ENCODE results near the gene GALNT7. TPM values are rescaled to one million over a fixed set of nuclear protein-coding genes. Genes with fewer than 3 reads are reported as not detected.

Gene GALNT7
- total RNA-seq, 1 donor from 2014 or later, result 26.0 TPM

GRCh38 chr4:173152104-173152503, 16.5 kb upstream of the GALNT7 start:
- DNase-seq (ENCODE audit: low spot score), result no peak
- peaks cover 3% of the 10 kb centered on the region for H3K36me3 Mint-ChIP-seq (ENCODE audit: low read depth)
- no peak overlapping the region for H3K27ac Mint-ChIP-seq (ENCODE audit: unreplicated experiment)
- TF ChIP-seq CTCF (IDR thresholded peaks at IDR 0.05), result no peak
- H3K9me3 Mint-ChIP-seq (ENCODE audit: low read depth), result no peaks in the 10 kb centered on the region
- H3K4me3 Mint-ChIP-seq (ENCODE audit: unreplicated experiment), result no peak overlapping the region
- H3K4me1 Mint-ChIP-seq (ENCODE audit: low read depth), result no peaks in the 10 kb centered on the region
- H3K27me3 Mint-ChIP-seq (ENCODE audit: low read depth), result no peaks in the 10 kb centered on the region

GRCh38 chr4:173153445-173153844, 15.2 kb upstream of the GALNT7 start:
- peaks cover 3% of the 10 kb centered on the region for H3K36me3 Mint-ChIP-seq (ENCODE audit: low read depth)
- H3K4me1 Mint-ChIP-seq (ENCODE audit: low read depth), result no peaks in the 10 kb centered on the region
- H3K27me3 Mint-ChIP-seq (ENCODE audit: low read depth), result no peaks in the 10 kb centered on the region
- no peak overlapping the region for H3K4me3 Mint-ChIP-seq (ENCODE audit: unreplicated experiment)
- no peaks in the 10 kb centered on the region for H3K9me3 Mint-ChIP-seq (ENCODE audit: low read depth)
- no peak for TF ChIP-seq CTCF (IDR thresholded peaks at IDR 0.05)
- no peak for DNase-seq (ENCODE audit: low spot score)
- no peak overlapping the region for H3K27ac Mint-ChIP-seq (ENCODE audit: unreplicated experiment)

GRCh38 chr4:173159791-173160190, 8.8 kb upstream of the GALNT7 start:
- Mint-ChIP-seq H3K9me3 (ENCODE audit: low read depth) (no peaks in the 10 kb centered on the region), H3K27me3 (ENCODE audit: low read depth) (no peaks in the 10 kb centered on the region), H3K4me1 (ENCODE audit: low read depth) (peaks cover 9% of the 10 kb centered on the region), H3K36me3 (ENCODE audit: low read depth) (peaks cover 3% of the 10 kb centered on the region), H3K4me3 (ENCODE audit: unreplicated experiment) (no peak overlapping the region), H3K27ac (ENCODE audit: unreplicated experiment) (peak overlapping the region; percentile 3)
- DNase-seq (ENCODE audit: low spot score), result no peak
- TF ChIP-seq CTCF (IDR thresholded peaks at IDR 0.05), result no peak

- no peaks in the 10 kb centered on the region for H3K27me3 Mint-ChIP-seq (ENCODE audit: low read depth)
- peaks cover 3% of the 10 kb centered on the region for H3K36me3 Mint-ChIP-seq (ENCODE audit: low read depth)
- H3K9me3 Mint-ChIP-seq (ENCODE audit: low read depth), result no peaks in the 10 kb centered on the region
- no peak overlapping the region for H3K27ac Mint-ChIP-seq (ENCODE audit: unreplicated experiment)
- DNase-seq (ENCODE audit: low spot score), result no peak
- TF ChIP-seq CTCF (IDR thresholded peaks at IDR 0.05), result no peak
- H3K4me1 Mint-ChIP-seq (ENCODE audit: low read depth), result peaks cover 9% of the 10 kb centered on the region
- no peak overlapping the region for H3K4me3 Mint-ChIP-seq (ENCODE audit: unreplicated experiment)
These were observed 7.7 kb upstream of the GALNT7 start for GRCh38 chr4:173160871-173161270.

GRCh38 chr4:173161311-173161710, 7.3 kb upstream of the GALNT7 start:
- H3K27ac Mint-ChIP-seq (ENCODE audit: unreplicated experiment), result no peak overlapping the region
- no peak for DNase-seq (ENCODE audit: low spot score)
- H3K4me3 Mint-ChIP-seq (ENCODE audit: unreplicated experiment), result no peak overlapping the region
- peaks cover 9% of the 10 kb centered on the region for H3K4me1 Mint-ChIP-seq (ENCODE audit: low read depth)
- peaks cover 3% of the 10 kb centered on the region for H3K36me3 Mint-ChIP-seq (ENCODE audit: low read depth)
- no peak for TF ChIP-seq CTCF (IDR thresholded peaks at IDR 0.05)
- H3K27me3 Mint-ChIP-seq (ENCODE audit: low read depth), result no peaks in the 10 kb centered on the region
- no peaks in the 10 kb centered on the region for H3K9me3 Mint-ChIP-seq (ENCODE audit: low read depth)
